ENCODE measurements around the gene SNX13. TPM values are rescaled to one million over a fixed set of nuclear protein-coding genes. Genes with fewer than 3 reads are reported as not detected.

SNX13 gene
- total and polyA plus RNA-seq, 9 of the 15 experiments (the other 6 are each of a cell fraction or from before 2014, with no cell fraction given), result 5.6 to 33.2 (median 25.4) TPM

- TF ChIP-seq, protein P1, sequence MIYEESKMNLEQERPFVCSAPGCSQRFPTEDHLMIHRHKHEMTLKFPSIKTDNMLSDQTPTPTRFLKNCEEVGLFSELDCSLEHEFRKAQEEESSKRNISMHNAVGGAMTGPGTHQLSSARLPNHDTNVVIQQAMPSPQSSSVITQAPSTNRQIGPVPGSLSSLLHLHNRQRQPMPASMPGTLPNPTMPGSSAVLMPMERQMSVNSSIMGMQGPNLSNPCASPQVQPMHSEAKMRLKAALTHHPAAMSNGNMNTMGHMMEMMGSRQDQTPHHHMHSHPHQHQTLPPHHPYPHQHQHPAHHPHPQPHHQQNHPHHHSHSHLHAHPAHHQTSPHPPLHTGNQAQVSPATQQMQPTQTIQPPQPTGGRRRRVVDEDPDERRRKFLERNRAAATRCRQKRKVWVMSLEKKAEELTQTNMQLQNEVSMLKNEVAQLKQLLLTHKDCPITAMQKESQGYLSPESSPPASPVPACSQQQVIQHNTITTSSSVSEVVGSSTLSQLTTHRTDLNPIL (CRISPR knock-in tag; IDR thresholded peaks at IDR 0.05), result no peak
- TF ChIP-seq ZNF76 (CRISPR knock-in tag; IDR thresholded peaks at IDR 0.05; ENCODE audit: borderline replicate concordance), result no peak
Observed at GRCh38 chr7:17942231-17942630, 1.9 kb upstream of the SNX13 start (continued).

DNA sequence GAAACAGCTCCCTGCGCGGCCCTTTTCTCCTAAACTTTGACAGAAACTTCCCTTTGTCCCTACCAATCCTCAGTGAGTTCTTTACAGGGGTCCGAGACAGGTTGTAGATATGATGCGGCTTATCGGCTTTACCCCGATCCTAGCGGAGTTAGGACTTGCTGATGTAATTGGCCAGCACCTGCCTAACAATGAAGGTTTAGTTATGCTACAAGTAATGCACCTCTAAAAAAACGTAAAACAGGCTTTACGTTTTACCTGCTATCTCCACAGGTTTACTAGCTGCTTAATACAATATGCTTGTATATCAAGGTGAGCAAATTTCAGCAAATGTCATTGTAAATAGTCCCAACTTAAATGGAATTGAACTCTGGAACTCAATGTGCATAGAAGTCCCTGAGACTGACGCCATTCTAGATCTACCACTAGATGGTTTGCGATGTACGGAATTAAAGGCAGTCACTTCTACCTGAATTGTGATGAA lies 697 bp upstream of the SNX13 start:
- peak overlapping the region; percentile 86 for H3K4me3 ChIP-seq
- no peaks in the 10 kb centered on the region for H3K9me1 ChIP-seq (ENCODE audit: control insufficient read depth, insufficient read depth, low read length)
- H3K9me3 ChIP-seq (replicated peaks; ENCODE audit: control insufficient read depth, insufficient read depth, low read depth, low read length), result no peaks in the 10 kb centered on the region
- TF ChIP-seq MBD1 (CRISPR knock-in tag; IDR thresholded peaks at IDR 0.05) (no peak), SMARCA4 (IDR thresholded peaks at IDR 0.05) (0 out of 2 replicates have a peak, but pooled peaks have one; percentile 14), NEUROD1 (IDR thresholded peaks at IDR 0.05; ENCODE audit: borderline replicate concordance, low read depth, low read length, partially characterized antibody) (no peak), KDM1A (IDR thresholded peaks at IDR 0.05) (no peak), ZNF77 (CRISPR knock-in tag; IDR thresholded peaks at IDR 0.05) (no peak)
- peaks cover 46% of the 10 kb centered on the region for H3K79me2 ChIP-seq (ENCODE audit: control insufficient read depth, insufficient read depth, low read length)
- peak overlapping the region; percentile 96 for H3K27ac ChIP-seq (ENCODE audit: extremely low read depth, low read depth, low read length)
- H2AFZ ChIP-seq (ENCODE audit: low read depth, low read length), result peak overlapping the region; percentile 94
- peaks cover 5 to 13% of the 10 kb centered on the region in 2 experiments; a peak in 3 of 5 replicates for H3K4me1 ChIP-seq (replicated peaks in 1 of 2; ENCODE audit: control insufficient read depth in 2 of 2, insufficient read depth in 2 of 2, low read length in 2 of 2)
- intact Hi-C loops (cut with micrococcal nuclease) (no loop called here), in situ Hi-C loops (cut with MboI) (no loop called here)
- ATAC-seq, result peak; percentile 5
- TSS peak; percentile 64 for BruUV-seq (replicated peaks)
- FAIRE-seq, result no peak
- H4K20me1 ChIP-seq (replicated peaks; ENCODE audit: control insufficient read depth, insufficient read depth, low read length), result peaks cover 3% of the 10 kb centered on the region; the same call in 1 of the 2 replicates
- 10% methylated on average over 12 of the region's 12 CpGs for WGBS (ENCODE audit: insufficient coverage, low coverage, missing lambda C conversion rate)
- H3K9ac ChIP-seq (ENCODE audit: insufficient read depth in 1 of 2, low read depth in 2 of 2, low read length in 2 of 2), result peak overlapping the region; percentile 98 to 100
- POLR2A ChIA-PET, result no interaction called here
- DNase-seq (ENCODE audit: extremely low read depth in 1 of 4, low spot score in 3 of 4), result peak in 2 of 4 experiments; percentile 14 to 31
- H3K4me2 ChIP-seq (ENCODE audit: insufficient read depth, low read length), result peak overlapping the region; percentile 99
- CTCF ChIA-PET (ENCODE audit: low intra/inter-chr PET ratio), result no interaction called here
- H3K36me3 ChIP-seq (ENCODE audit: control insufficient read depth, insufficient read depth, low read length), result peaks cover 2% of the 10 kb centered on the region; the same call in 1 of the 3 replicates
- H3K27me3 ChIP-seq (ENCODE audit: control insufficient read depth in 2 of 2, insufficient read depth in 2 of 2, low read length in 2 of 2), result no peaks in the 10 kb centered on the region

Data from K562 (cell line).